ENCODE results near the gene SPANXC. TPM values are rescaled to one million over a fixed set of nuclear protein-coding genes. Genes with fewer than 3 reads are reported as not detected.

SPANXC gene
- total and polyA plus RNA-seq, 2 of the 4 experiments (the other 2 are of a cell fraction), result not detected

DNA sequence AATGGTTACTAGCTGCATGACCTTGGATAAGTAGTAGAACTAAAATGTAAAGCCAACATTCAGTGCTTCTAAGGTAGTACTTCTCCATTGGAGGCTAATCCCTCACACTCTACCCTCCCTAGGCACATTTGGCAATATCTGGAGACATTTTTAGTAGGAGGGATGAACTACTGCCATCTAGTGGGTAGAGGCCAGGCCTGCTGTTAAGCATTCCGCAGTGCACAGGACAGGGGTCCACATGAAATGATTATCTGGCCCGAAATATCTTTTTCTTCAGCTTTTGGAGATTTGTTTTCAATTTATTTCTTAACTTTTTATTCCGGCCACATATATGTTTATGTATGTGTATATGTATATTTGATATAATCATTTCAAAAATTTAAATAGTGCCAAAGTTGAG lies 36.0 kb upstream of the SPANXC start:
- Histone ChIP-seq H4K20me1 (ENCODE audit: insufficient read depth, low read length) (no peaks in the 10 kb centered on the region), H3K27ac (ENCODE audit: insufficient read depth, low read length) (no peak overlapping the region), H4K5ac (ENCODE audit: low read depth, low read length) (no peak overlapping the region), H3K14ac (replicated peaks; ENCODE audit: low read depth, low read length) (no peak overlapping the region), H2AK9ac (replicated peaks; ENCODE audit: low read depth, low read length, poor library complexity) (no peak overlapping the region), H2AK5ac (ENCODE audit: low read depth, low read length) (no peak overlapping the region), H3K23ac (ENCODE audit: low read depth, low read length) (no peak overlapping the region), H3K9me1 (ENCODE audit: insufficient read depth, low read length) (no peaks in the 10 kb centered on the region), H3K9me3 (ENCODE audit: control insufficient read depth, insufficient read depth, low read length) (no peaks in the 10 kb centered on the region), H3K4me2 (ENCODE audit: low read depth, low read length) (no peak overlapping the region), H2BK15ac (ENCODE audit: low read depth, low read length) (no peak overlapping the region), H2AFZ (replicated peaks; ENCODE audit: low read length, poor library complexity) (no peak overlapping the region), H3K4me1 (ENCODE audit: control insufficient read depth, insufficient read depth, low read length) (no peaks in the 10 kb centered on the region), H2BK120ac (ENCODE audit: low read depth, low read length) (no peak overlapping the region), H3K56ac (ENCODE audit: extremely low read depth, insufficient read depth, low read length) (no peak overlapping the region), H3K18ac (ENCODE audit: low read depth, low read length) (no peak overlapping the region), H2BK5ac (ENCODE audit: low read depth, low read length, poor library complexity, severe bottlenecking) (no peak overlapping the region), H3K4ac (ENCODE audit: low read depth, low read length) (no peak overlapping the region), H4K91ac (ENCODE audit: insufficient read depth, low read depth, low read length) (no peak overlapping the region), H3K9ac (ENCODE audit: low read depth, low read length) (no peak overlapping the region), H3K36me3 (ENCODE audit: control insufficient read depth, insufficient read depth, low read length) (no peaks in the 10 kb centered on the region), H3K27me3 (ENCODE audit: control insufficient read depth, insufficient read depth, low read length) (no peaks in the 10 kb centered on the region), H3K4me3 (ENCODE audit: insufficient read depth, low read depth, low read length) (no peak overlapping the region), H4K8ac (ENCODE audit: low read depth in 2 of 2, low read length in 2 of 2) (no peak overlapping the region), H2BK20ac (ENCODE audit: low read depth, low read length) (no peak overlapping the region), H3K79me1 (ENCODE audit: low read depth in 1 of 2, low read length in 2 of 2) (no peaks in the 10 kb centered on the region)
- TF ChIP-seq FOS (IDR thresholded peaks at IDR 0.05; ENCODE audit: low read depth, low read length), result no peak
- peak; percentile 54 for TF ChIP-seq RAD21 (IDR thresholded peaks at IDR 0.05; ENCODE audit: low read length)
- TF ChIP-seq, protein P1, sequence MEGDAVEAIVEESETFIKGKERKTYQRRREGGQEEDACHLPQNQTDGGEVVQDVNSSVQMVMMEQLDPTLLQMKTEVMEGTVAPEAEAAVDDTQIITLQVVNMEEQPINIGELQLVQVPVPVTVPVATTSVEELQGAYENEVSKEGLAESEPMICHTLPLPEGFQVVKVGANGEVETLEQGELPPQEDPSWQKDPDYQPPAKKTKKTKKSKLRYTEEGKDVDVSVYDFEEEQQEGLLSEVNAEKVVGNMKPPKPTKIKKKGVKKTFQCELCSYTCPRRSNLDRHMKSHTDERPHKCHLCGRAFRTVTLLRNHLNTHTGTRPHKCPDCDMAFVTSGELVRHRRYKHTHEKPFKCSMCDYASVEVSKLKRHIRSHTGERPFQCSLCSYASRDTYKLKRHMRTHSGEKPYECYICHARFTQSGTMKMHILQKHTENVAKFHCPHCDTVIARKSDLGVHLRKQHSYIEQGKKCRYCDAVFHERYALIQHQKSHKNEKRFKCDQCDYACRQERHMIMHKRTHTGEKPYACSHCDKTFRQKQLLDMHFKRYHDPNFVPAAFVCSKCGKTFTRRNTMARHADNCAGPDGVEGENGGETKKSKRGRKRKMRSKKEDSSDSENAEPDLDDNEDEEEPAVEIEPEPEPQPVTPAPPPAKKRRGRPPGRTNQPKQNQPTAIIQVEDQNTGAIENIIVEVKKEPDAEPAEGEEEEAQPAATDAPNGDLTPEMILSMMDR (conservative IDR thresholded peaks at IDR 0.05; ENCODE audit: low read depth, low read length), result peak; percentile 56
- TF ChIP-seq SMC3 (IDR thresholded peaks at IDR 0.05; ENCODE audit: low read depth, low read length), result peak; percentile 33; the same call in 1 of the 2 replicates
- peak; percentile 54 for ATAC-seq (ENCODE audit: low read depth)
- DNase-seq, result peak; percentile 6
- in situ Hi-C loops (cut with MboI; ENCODE audit: low sequenced_read_pairs), result loop anchor here (25.0 kb wide), 1 partner anchor 366 kb away; no protein-coding TSS in a partner anchor
- no TSS peak for BruUV-seq (replicated peaks)
- ChIA-PET CTCF (interaction anchor here (0.6 to 1.6 kb wide), 4 partner anchors 9 to 460 kb away, joined by 3 to 7 read pairs (median 4); no protein-coding TSS in a partner anchor), POLR2A (ENCODE audit: unreplicated experiment) (no interaction called here)
- dilution Hi-C loops (cut with HindIII; ENCODE audit: low sequenced_read_pairs, unreplicated experiment), result no loop called here
- WGBS, 2 experiments (ENCODE audit: extremely low coverage in 2 of 2, insufficient read length in 1 of 2), result no CpG with 5 or more reads among the region's 3 CpGs
- intact Hi-C loops (cut with micrococcal nuclease), result loop anchor here (1.0 to 5.0 kb wide), 2 partner anchors 101 to 360 kb away; partner anchors contain the start of gene LDOC1
